ENCODE results near the gene PNLIPRP2.

Gene PNLIPRP2

DNA sequence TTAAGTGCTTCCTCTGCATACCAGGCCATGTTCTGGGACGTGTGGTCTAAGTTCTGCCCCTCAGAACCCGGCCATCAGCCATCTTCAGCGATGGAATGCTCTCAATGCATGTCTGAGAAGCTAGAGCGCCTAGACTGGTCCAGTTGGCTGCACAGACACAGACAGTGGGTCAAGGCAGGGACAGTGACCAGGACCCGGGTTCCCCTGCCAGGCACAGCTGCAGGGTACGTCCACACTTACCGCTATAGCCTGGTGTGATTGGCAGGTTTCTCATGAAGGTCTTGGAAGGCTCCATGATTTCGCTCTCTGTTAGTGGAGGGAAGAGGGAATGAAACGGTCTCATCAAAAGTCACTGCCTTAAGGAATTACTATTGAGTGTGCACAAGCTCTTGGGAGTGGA, 47.3 kb downstream of the PNLIPRP2 start:
- H3K36me3 ChIP-seq (replicated peaks), result no peaks in the 10 kb centered on the region
- no peaks in the 10 kb centered on the region for H3K27me3 ChIP-seq (replicated peaks)
- in situ Hi-C loops (cut with HindIII; ENCODE audit: low pct_ligation_motif_present, low sequenced_read_pairs), result no loop called here
- no peak overlapping the region for H3K4me3 ChIP-seq (ENCODE audit: low read depth, low read length)
- TF ChIP-seq, protein P1, sequence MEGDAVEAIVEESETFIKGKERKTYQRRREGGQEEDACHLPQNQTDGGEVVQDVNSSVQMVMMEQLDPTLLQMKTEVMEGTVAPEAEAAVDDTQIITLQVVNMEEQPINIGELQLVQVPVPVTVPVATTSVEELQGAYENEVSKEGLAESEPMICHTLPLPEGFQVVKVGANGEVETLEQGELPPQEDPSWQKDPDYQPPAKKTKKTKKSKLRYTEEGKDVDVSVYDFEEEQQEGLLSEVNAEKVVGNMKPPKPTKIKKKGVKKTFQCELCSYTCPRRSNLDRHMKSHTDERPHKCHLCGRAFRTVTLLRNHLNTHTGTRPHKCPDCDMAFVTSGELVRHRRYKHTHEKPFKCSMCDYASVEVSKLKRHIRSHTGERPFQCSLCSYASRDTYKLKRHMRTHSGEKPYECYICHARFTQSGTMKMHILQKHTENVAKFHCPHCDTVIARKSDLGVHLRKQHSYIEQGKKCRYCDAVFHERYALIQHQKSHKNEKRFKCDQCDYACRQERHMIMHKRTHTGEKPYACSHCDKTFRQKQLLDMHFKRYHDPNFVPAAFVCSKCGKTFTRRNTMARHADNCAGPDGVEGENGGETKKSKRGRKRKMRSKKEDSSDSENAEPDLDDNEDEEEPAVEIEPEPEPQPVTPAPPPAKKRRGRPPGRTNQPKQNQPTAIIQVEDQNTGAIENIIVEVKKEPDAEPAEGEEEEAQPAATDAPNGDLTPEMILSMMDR (IDR thresholded peaks at IDR 0.05; ENCODE audit: low read depth, low read length, missing control alignments), result no peak
- DNase-seq, result no peak
- H3K27ac ChIP-seq, result no peak overlapping the region

DNA sequence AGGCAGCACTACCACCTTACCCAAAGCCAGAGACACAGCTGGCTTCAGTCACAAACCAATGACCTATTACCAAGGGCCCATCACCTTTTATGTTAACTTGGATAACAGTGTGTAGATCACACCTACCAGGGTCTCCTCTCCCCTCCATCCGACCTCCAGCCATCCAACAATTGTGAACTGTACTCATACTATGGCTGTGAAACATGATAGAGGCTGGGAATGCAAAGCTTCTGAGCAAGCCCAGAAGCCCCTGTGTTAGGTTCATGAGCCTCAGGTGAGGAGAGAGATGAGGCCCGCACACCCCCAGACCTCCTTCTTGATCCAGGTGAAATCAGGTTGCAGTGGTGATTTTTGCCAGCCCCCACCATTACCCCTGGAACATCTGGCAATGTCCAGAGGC, 47.7 kb downstream of the PNLIPRP2 start:
- no peak for DNase-seq
- H3K27me3 ChIP-seq (replicated peaks), result no peaks in the 10 kb centered on the region
- H3K27ac ChIP-seq, result no peak overlapping the region
- no peaks in the 10 kb centered on the region for H3K36me3 ChIP-seq (replicated peaks)
- no peak overlapping the region for H3K4me3 ChIP-seq (ENCODE audit: low read depth, low read length)
- in situ Hi-C loops (cut with HindIII; ENCODE audit: low pct_ligation_motif_present, low sequenced_read_pairs), result no loop called here
- TF ChIP-seq, protein P1 (IDR thresholded peaks at IDR 0.05; ENCODE audit: low read depth, low read length, missing control alignments), result no peak

DNA sequence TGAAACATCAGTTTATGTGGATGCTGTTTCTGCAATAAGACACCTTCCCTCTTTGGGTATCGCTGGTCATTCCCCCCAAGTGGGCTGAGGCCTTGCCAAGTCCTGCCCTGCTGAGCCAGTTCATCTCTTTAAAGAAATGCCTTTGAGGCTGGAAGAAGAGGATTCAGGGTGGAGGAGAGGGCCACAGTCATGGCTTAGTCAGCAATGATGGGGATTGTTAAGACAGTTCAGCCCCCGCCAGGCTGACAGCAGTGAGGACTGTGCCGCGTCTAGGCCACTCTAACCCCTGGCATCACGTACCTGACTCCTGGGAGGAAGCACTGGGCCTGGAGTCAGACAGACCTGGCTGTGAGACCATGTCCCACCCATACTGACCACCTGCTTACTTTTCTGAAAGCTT, 48.3 kb downstream of the PNLIPRP2 start:
- Histone ChIP-seq H3K4me3 (ENCODE audit: low read depth, low read length) (no peak overlapping the region), H3K36me3 (replicated peaks) (no peaks in the 10 kb centered on the region), H3K27ac (no peak overlapping the region), H3K27me3 (replicated peaks) (no peaks in the 10 kb centered on the region)
- TF ChIP-seq, protein P1 (IDR thresholded peaks at IDR 0.05; ENCODE audit: low read depth, low read length, missing control alignments), result no peak
- in situ Hi-C loops (cut with HindIII; ENCODE audit: low pct_ligation_motif_present, low sequenced_read_pairs), result no loop called here
- no peak for DNase-seq

DNA sequence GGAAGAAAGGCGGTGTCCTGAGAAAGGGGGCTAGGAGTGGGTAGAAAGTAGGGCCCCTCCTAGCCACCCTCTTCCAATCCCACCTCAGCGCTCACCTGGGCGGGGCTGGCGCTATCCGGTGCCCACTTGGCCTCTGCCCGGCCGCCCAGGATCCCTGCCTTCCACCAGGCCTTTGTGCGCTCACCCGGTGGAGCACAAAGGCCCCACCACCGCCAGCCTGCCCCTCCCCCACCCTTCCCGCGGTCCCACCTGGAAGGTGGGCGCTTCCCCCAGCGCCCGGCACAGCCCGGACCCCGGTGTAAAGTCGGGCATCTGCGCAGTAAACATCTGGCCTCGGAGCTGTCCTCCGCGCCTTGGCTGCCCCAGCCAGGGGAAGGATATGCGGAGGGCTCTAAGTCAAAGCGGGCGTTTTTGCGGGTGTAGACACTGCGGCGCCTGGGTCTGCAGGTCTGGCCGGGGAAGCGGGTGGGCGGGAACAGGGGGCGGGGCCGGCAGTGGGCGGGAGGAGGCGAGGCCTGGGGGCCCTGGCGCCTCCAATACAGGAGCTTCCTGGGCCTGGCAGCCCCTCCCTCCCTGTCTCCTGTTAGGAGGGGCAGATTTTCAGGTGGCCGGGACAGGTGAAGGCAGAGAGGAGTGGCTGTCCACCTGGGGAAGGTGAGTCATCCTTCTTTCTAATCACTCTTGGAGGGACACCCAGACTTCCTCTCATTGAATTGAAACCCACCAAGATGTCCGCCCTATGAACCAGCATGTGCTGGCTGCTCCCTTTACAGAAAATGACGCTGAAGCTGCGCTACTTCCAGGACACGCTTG, 49.3 kb downstream of the PNLIPRP2 start:
- no peaks in the 10 kb centered on the region for H3K27me3 ChIP-seq (replicated peaks)
- no peak overlapping the region for H3K27ac ChIP-seq
- in situ Hi-C loops (cut with HindIII; ENCODE audit: low pct_ligation_motif_present, low sequenced_read_pairs), result no loop called here
- DNase-seq, result no peak
- H3K36me3 ChIP-seq (replicated peaks), result no peaks in the 10 kb centered on the region
- TF ChIP-seq, protein P1 (IDR thresholded peaks at IDR 0.05; ENCODE audit: low read depth, low read length, missing control alignments), result no peak
- H3K4me3 ChIP-seq (ENCODE audit: low read depth, low read length), result no peak overlapping the region

DNA sequence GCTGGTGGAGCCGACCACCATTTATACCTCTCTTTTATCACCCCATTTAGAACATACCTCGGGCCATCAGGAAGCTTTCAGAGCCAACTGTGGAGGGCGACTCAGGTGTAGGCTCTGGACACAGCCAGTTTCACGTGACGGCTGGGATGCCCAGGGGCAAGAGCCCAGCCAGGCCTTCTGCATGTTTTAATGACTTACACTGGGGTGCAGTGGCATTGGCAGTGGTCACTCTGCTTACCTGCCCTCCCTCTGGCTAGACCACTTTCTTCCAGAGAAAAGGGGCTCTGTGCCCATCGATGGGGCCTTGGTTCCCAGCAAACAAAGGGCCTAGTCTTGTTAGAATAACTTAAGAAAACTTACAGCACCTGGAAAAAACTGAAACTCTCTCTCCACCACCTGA, 50.0 kb downstream of the PNLIPRP2 start:
- DNase-seq, result no peak
- in situ Hi-C loops (cut with HindIII; ENCODE audit: low pct_ligation_motif_present, low sequenced_read_pairs), result no loop called here
- TF ChIP-seq, protein P1 (IDR thresholded peaks at IDR 0.05; ENCODE audit: low read depth, low read length, missing control alignments), result no peak
- H3K27ac ChIP-seq, result no peak overlapping the region
- H3K27me3 ChIP-seq (replicated peaks), result no peaks in the 10 kb centered on the region
- H3K36me3 ChIP-seq (replicated peaks), result no peaks in the 10 kb centered on the region
- H3K4me3 ChIP-seq (ENCODE audit: low read depth, low read length), result no peak overlapping the region
